ENCODE results near the gene ENOX2. TPM values are rescaled to one million over a fixed set of nuclear protein-coding genes. Genes with fewer than 3 reads are reported as not detected.

Gene ENOX2
- total RNA-seq, 2 experiments from 2014 or later, result 10.9 to 14.2 TPM

DNA sequence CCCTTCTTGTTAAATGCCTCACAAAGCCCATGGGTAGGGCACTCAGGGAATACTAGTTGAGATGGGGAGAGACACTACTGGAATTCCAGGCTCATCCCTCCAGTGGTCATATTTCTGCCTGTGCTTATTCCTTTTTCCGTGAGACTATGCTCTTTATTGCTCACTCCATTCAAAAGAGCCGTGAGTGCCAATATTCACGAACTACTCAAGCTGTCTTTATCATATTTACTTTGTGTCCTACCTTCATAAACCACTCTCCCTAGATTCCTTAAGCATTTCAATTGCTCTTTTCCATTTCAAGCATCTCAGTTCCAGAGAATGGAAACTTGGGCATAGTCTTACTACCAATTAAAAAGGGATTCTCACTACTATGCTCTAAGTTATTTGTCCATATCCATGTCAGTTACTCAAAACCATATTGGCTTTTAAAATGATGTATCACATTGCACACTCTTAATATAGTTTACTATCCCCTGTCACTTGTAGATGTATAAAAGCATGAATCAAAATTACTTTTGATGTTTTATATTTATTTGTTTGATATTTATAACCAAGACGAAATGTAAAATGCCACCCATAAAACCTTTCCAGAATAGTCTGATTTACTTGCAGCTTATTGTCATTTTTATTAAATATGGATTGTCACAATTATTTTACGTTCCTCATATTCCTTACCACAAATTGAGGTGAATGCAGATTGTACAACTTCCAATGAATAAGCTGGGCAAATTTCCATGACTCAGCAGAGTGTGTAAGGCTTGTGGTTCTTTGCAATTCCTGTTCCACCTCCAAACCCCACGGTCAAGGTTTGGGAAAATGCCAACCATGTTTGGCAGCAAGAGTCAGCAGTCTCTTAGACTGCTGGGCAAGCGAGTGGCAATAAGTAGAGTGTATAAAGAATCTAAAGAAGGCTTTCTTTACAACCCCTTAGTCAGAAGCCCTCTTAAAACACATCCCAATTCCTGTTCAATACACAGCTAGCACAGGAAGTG is 24.4 kb downstream of the ENOX2 start:
- no peak for ATAC-seq
- CTCF ChIA-PET, result no interaction called here
- no peak for DNase-seq
- no peak overlapping the region for H3K27ac Mint-ChIP-seq
- H3K27me3 Mint-ChIP-seq (ENCODE audit: low read depth), result no peaks in the 10 kb centered on the region
- peaks cover 12% of the 10 kb centered on the region for H3K4me1 Mint-ChIP-seq (ENCODE audit: low read depth)
- H3K36me3 Mint-ChIP-seq (ENCODE audit: low read depth), result peaks cover 8% of the 10 kb centered on the region
- H3K4me3 Mint-ChIP-seq, result no peak overlapping the region
- POLR2A ChIA-PET, result no interaction called here
- H3K9me3 Mint-ChIP-seq (ENCODE audit: insufficient read depth), result peaks cover 6% of the 10 kb centered on the region

GRCh38 chrX:130877892-130878341 is 25.1 kb downstream of the ENOX2 start:
- no peak overlapping the region for H3K27ac Mint-ChIP-seq
- H3K4me3 Mint-ChIP-seq, result no peak overlapping the region
- no peak for ATAC-seq
- no peak for DNase-seq
- ChIA-PET POLR2A (no interaction called here), CTCF (no interaction called here)
- peaks cover 12% of the 10 kb centered on the region for H3K4me1 Mint-ChIP-seq (ENCODE audit: low read depth)
- peaks cover 12% of the 10 kb centered on the region for H3K36me3 Mint-ChIP-seq (ENCODE audit: low read depth)
- H3K9me3 Mint-ChIP-seq (ENCODE audit: insufficient read depth), result peaks cover 6% of the 10 kb centered on the region
- no peaks in the 10 kb centered on the region for H3K27me3 Mint-ChIP-seq (ENCODE audit: low read depth)

DNA sequence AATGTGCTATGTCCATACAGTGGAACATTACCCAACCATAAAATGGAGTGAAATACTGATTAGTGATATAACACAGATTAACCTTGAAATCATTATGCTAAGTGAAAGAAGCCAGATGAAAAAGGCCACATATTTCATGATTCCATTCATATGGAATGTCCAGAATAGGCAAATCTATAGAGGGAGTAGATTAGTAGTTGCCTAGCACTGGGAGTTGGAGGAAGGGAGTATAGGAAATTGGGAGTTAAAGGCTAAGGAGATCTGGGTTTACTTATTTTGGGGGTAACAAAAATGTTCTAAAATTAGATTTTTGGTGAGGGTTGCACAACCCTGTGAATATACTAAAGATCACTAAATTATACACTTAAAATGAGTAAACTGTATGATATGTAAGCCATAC is 26.8 kb downstream of the ENOX2 start:
- no peak overlapping the region for H3K4me3 Mint-ChIP-seq
- peaks cover 6% of the 10 kb centered on the region for H3K9me3 Mint-ChIP-seq (ENCODE audit: insufficient read depth)
- ChIA-PET POLR2A (no interaction called here), CTCF (no interaction called here)
- no peak overlapping the region for H3K27ac Mint-ChIP-seq
- ATAC-seq (no peak), DNase-seq (no peak)
- peaks cover 12% of the 10 kb centered on the region for H3K4me1 Mint-ChIP-seq (ENCODE audit: low read depth)
- peaks cover 12% of the 10 kb centered on the region for H3K36me3 Mint-ChIP-seq (ENCODE audit: low read depth)
- H3K27me3 Mint-ChIP-seq (ENCODE audit: low read depth), result no peaks in the 10 kb centered on the region

GRCh38 chrX:130874751-130875150 is 28.3 kb downstream of the ENOX2 start:
- H3K27me3 Mint-ChIP-seq (ENCODE audit: low read depth), result no peaks in the 10 kb centered on the region
- no peak overlapping the region for H3K27ac Mint-ChIP-seq
- POLR2A ChIA-PET, result no interaction called here
- peaks cover 12% of the 10 kb centered on the region for H3K36me3 Mint-ChIP-seq (ENCODE audit: low read depth)
- H3K9me3 Mint-ChIP-seq (ENCODE audit: insufficient read depth), result peaks cover 6% of the 10 kb centered on the region
- CTCF ChIA-PET, result interaction anchor here (1.0 kb wide), 1 partner anchor 10 kb away, joined by 3 read pairs; no protein-coding TSS in a partner anchor
- ATAC-seq, result no peak
- no peak for DNase-seq
- H3K4me1 Mint-ChIP-seq (ENCODE audit: low read depth), result peaks cover 12% of the 10 kb centered on the region
- no peak overlapping the region for H3K4me3 Mint-ChIP-seq

DNA sequence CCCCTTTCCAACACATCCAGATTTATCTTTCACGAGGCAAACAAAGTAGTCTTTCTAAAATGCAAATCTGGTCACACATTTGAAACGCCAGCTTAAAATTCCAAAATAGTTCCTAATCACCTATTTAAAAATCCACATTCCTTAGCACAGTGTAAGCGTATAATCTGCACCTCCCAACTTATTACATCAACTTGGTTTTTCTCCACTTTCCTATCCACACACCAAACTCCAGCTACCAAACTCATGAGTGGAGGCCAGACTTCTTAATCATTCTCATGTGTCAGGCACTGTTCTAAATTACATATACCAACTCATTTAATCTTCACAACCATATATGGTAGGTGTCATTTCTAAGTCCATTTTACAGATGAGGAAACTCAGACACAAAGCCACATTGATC is 33.8 kb downstream of the ENOX2 start:
- Mint-ChIP-seq H3K27ac (no peak overlapping the region), H3K4me1 (ENCODE audit: low read depth) (no peaks in the 10 kb centered on the region)
- ATAC-seq, result no peak

DNA sequence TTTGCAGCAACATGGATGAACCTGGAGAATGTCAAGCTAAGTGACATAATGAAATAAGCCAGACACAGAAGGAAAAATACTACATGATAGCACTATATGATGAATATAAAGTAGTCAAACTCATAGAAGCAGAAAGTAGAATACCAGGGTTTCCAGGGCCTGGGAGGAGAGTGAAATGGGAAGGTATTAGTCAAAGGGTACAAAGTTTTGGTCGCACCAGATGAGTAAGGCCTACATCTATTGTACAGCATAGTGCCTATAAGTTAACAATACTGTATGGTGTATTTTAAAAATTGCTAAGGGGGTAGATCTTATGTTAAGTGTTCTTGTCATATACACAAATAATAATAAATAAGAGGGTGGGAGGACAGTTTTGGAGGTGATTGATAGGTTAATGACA is 41.5 kb downstream of the ENOX2 start:
- ChIA-PET POLR2A (no interaction called here), CTCF (no interaction called here)
- Mint-ChIP-seq H3K36me3 (ENCODE audit: low read depth) (peaks cover 3% of the 10 kb centered on the region), H3K27me3 (ENCODE audit: low read depth) (no peaks in the 10 kb centered on the region), H3K9me3 (ENCODE audit: insufficient read depth) (no peaks in the 10 kb centered on the region), H3K27ac (no peak overlapping the region), H3K4me1 (ENCODE audit: low read depth) (peaks cover 3% of the 10 kb centered on the region), H3K4me3 (no peak overlapping the region)
- no peak for ATAC-seq
- no peak for DNase-seq

More for the DNA sequence above, 33.8 kb downstream of the ENOX2 start:
- Mint-ChIP-seq H3K9me3 (ENCODE audit: insufficient read depth) (no peaks in the 10 kb centered on the region), H3K27me3 (ENCODE audit: low read depth) (no peaks in the 10 kb centered on the region), H3K36me3 (ENCODE audit: low read depth) (peaks cover 6% of the 10 kb centered on the region), H3K4me3 (no peak overlapping the region)
- DNase-seq, result no peak
- POLR2A ChIA-PET, result no interaction called here
- CTCF ChIA-PET, result no interaction called here

GRCh38 chrX:130857207-130857606 is 45.8 kb downstream of the ENOX2 start:
- Mint-ChIP-seq H3K36me3 (ENCODE audit: low read depth) (peaks cover 3% of the 10 kb centered on the region), H3K4me1 (ENCODE audit: low read depth) (peaks cover 3% of the 10 kb centered on the region), H3K27me3 (ENCODE audit: low read depth) (no peaks in the 10 kb centered on the region), H3K4me3 (no peak overlapping the region), H3K27ac (no peak overlapping the region), H3K9me3 (ENCODE audit: insufficient read depth) (no peaks in the 10 kb centered on the region)
- CTCF ChIA-PET, result no interaction called here
- POLR2A ChIA-PET, result no interaction called here
- DNase-seq, result no peak
- no peak for ATAC-seq

GRCh38 chrX:130851569-130851968 is 51.4 kb downstream of the ENOX2 start:
- Mint-ChIP-seq H3K27me3 (ENCODE audit: low read depth) (no peaks in the 10 kb centered on the region), H3K36me3 (ENCODE audit: low read depth) (no peaks in the 10 kb centered on the region), H3K27ac (no peak overlapping the region), H3K4me1 (ENCODE audit: low read depth) (peaks cover 12% of the 10 kb centered on the region), H3K9me3 (ENCODE audit: insufficient read depth) (no peaks in the 10 kb centered on the region), H3K4me3 (no peak overlapping the region)
- ATAC-seq, result no peak
- CTCF ChIA-PET, result no interaction called here
- DNase-seq, result no peak
- POLR2A ChIA-PET, result no interaction called here

DNA sequence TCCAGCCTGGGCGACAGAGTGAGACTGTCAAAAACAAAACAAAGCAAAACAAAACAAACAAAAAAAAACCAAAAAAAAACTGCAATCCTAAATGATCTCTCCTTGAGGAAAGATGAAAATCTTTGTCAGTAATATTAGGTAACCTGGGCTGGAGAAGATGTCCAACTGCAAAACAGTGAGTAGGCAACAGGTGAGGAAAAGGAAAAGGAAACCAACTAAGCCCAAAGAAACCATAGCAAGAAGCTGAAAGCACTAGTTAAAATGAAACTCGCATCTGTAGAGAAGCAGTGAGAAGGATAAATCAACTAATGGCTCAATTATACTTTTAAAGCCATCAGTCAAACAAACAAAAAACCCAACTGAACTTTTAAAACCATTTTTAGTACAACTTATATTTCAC is 54.2 kb downstream of the ENOX2 start:
- H3K4me1 Mint-ChIP-seq (ENCODE audit: low read depth), result peaks cover 12% of the 10 kb centered on the region
- H3K4me3 Mint-ChIP-seq, result no peak overlapping the region
- no peaks in the 10 kb centered on the region for H3K9me3 Mint-ChIP-seq (ENCODE audit: insufficient read depth)
- POLR2A ChIA-PET, result no interaction called here
- H3K27me3 Mint-ChIP-seq (ENCODE audit: low read depth), result no peaks in the 10 kb centered on the region
- CTCF ChIA-PET, result no interaction called here
- H3K36me3 Mint-ChIP-seq (ENCODE audit: low read depth), result no peaks in the 10 kb centered on the region
- ATAC-seq, result no peak
- no peak overlapping the region for H3K27ac Mint-ChIP-seq
- no peak for DNase-seq

GRCh38 chrX:130846746-130847145 is 56.3 kb downstream of the ENOX2 start:
- Mint-ChIP-seq H3K4me3 (no peak overlapping the region), H3K4me1 (ENCODE audit: low read depth) (peaks cover 12% of the 10 kb centered on the region), H3K27ac (no peak overlapping the region), H3K9me3 (ENCODE audit: insufficient read depth) (no peaks in the 10 kb centered on the region), H3K27me3 (ENCODE audit: low read depth) (no peaks in the 10 kb centered on the region), H3K36me3 (ENCODE audit: low read depth) (no peaks in the 10 kb centered on the region)
- POLR2A ChIA-PET, result no interaction called here
- ATAC-seq (no peak), DNase-seq (no peak)
- CTCF ChIA-PET, result no interaction called here

DNA sequence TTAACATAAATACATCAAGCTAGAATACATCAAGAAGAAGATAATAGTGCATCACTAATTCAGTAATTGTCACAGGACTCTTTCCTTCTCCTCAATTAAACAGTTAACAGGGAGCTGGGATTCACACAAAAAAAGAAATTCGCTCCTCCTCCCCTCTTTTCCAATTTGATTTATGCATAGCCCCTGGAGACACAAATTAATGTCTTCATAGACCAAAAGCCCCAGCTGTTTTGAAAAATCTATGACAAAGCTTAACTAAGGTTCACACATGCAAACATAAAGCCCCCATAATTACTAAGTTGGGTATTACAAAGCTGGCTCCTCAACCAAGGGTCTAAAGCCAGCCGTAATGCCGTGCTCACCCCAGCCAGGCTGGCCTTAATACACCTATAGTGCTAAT is 61.2 kb downstream of the ENOX2 start:
- POLR2A ChIA-PET, result no interaction called here
- no peaks in the 10 kb centered on the region for H3K27me3 Mint-ChIP-seq (ENCODE audit: low read depth)
- DNase-seq (no peak), ATAC-seq (no peak)
- CTCF ChIA-PET, result no interaction called here
- no peaks in the 10 kb centered on the region for H3K36me3 Mint-ChIP-seq (ENCODE audit: low read depth)
- no peaks in the 10 kb centered on the region for H3K9me3 Mint-ChIP-seq (ENCODE audit: insufficient read depth)
- no peak overlapping the region for H3K4me3 Mint-ChIP-seq
- no peaks in the 10 kb centered on the region for H3K4me1 Mint-ChIP-seq (ENCODE audit: low read depth)
- H3K27ac Mint-ChIP-seq, result no peak overlapping the region

GRCh38 chrX:130840345-130840744 is 62.7 kb downstream of the ENOX2 start:
- POLR2A ChIA-PET, result no interaction called here
- no peaks in the 10 kb centered on the region for H3K4me1 Mint-ChIP-seq (ENCODE audit: low read depth)
- no peak overlapping the region for H3K4me3 Mint-ChIP-seq
- CTCF ChIA-PET, result no interaction called here
- ATAC-seq (no peak), DNase-seq (no peak)
- no peaks in the 10 kb centered on the region for H3K36me3 Mint-ChIP-seq (ENCODE audit: low read depth)
- no peaks in the 10 kb centered on the region for H3K9me3 Mint-ChIP-seq (ENCODE audit: insufficient read depth)
- no peak overlapping the region for H3K27ac Mint-ChIP-seq
- H3K27me3 Mint-ChIP-seq (ENCODE audit: low read depth), result no peaks in the 10 kb centered on the region

DNA sequence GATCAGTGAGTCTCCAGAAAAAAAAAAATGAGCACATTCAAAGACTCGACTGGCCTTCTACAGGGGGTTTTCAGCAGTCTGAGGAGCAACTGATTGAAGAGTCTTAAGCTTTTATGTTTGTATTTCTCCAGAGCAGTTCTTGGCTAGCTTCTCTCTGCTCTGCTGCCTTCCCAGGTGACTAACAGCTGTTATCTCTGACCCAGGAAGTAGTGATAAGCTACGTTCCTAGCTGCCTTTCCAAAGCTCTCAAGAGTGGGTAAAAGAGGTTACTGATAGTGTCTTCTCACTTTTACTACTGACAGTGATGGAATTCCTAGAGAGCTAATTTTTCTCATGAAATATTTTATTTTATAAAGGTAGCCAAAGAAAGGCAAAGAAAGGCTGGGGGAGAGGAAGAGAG is 66.6 kb downstream of the ENOX2 start:
- no peaks in the 10 kb centered on the region for H3K36me3 Mint-ChIP-seq (ENCODE audit: low read depth)
- H3K27ac Mint-ChIP-seq, result no peak overlapping the region
- no peak for DNase-seq
- no peak overlapping the region for H3K4me3 Mint-ChIP-seq
- ChIA-PET POLR2A (no interaction called here), CTCF (no interaction called here)
- no peaks in the 10 kb centered on the region for H3K4me1 Mint-ChIP-seq (ENCODE audit: low read depth)
- no peaks in the 10 kb centered on the region for H3K27me3 Mint-ChIP-seq (ENCODE audit: low read depth)
- ATAC-seq, result no peak
- H3K9me3 Mint-ChIP-seq (ENCODE audit: insufficient read depth), result no peaks in the 10 kb centered on the region

All from activated CD8-positive, alpha-beta T cell treated with anti-CD3 and anti-CD28 coated beads, Interleukin-2, amount 10 ng/mL, durations not matched to agents 7 days and 5 days (primary cell).